ENCODE results near the gene LAMA4. TPM values are rescaled to one million over a fixed set of nuclear protein-coding genes. Genes with fewer than 3 reads are reported as not detected.

The LAMA4 gene
- polyA plus RNA-seq, 1 donor from 2014 or later, result 0.69 TPM

DNA sequence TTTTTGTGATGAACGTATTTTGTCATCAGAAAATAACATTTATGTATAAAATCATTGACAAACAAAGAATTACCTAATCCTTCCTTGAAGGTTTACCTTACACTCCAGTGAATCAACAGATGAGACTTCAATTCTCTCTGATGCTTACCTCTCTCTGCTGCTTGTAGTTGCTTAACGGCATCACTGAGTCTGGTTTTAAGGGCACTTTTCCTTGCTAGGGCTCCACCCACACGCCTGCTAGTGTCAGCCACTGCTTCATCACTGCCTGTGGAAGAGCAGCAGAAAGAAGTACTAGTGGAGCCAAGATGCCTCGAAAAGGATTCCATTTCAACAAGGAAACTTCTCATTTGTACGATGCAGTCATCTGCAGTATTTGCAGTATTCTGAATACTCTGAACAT lies 104.0 kb downstream of the LAMA4 start:
- TF ChIP-seq EP300 (conservative IDR thresholded peaks at IDR 0.05; ENCODE audit: poor library complexity, severe bottlenecking) (no peak), TAF1 (IDR thresholded peaks at IDR 0.05; ENCODE audit: low read depth) (no peak), MXI1 (conservative IDR thresholded peaks at IDR 0.05; ENCODE audit: poor library complexity, severe bottlenecking) (no peak), CTCF (IDR thresholded peaks at IDR 0.05; ENCODE audit: poor library complexity, severe bottlenecking) (no peak), EZH2 (IDR thresholded peaks at IDR 0.05; ENCODE audit: borderline replicate concordance, insufficient read depth, low read length, poor library complexity, severe bottlenecking) (no peak), SMC3 (conservative IDR thresholded peaks at IDR 0.05; ENCODE audit: poor library complexity) (no peak), POLR2AphosphoS5 (IDR thresholded peaks at IDR 0.05) (no peak), RAD21 (conservative IDR thresholded peaks at IDR 0.05) (no peak)
- TF ChIP-seq, protein P1, sequence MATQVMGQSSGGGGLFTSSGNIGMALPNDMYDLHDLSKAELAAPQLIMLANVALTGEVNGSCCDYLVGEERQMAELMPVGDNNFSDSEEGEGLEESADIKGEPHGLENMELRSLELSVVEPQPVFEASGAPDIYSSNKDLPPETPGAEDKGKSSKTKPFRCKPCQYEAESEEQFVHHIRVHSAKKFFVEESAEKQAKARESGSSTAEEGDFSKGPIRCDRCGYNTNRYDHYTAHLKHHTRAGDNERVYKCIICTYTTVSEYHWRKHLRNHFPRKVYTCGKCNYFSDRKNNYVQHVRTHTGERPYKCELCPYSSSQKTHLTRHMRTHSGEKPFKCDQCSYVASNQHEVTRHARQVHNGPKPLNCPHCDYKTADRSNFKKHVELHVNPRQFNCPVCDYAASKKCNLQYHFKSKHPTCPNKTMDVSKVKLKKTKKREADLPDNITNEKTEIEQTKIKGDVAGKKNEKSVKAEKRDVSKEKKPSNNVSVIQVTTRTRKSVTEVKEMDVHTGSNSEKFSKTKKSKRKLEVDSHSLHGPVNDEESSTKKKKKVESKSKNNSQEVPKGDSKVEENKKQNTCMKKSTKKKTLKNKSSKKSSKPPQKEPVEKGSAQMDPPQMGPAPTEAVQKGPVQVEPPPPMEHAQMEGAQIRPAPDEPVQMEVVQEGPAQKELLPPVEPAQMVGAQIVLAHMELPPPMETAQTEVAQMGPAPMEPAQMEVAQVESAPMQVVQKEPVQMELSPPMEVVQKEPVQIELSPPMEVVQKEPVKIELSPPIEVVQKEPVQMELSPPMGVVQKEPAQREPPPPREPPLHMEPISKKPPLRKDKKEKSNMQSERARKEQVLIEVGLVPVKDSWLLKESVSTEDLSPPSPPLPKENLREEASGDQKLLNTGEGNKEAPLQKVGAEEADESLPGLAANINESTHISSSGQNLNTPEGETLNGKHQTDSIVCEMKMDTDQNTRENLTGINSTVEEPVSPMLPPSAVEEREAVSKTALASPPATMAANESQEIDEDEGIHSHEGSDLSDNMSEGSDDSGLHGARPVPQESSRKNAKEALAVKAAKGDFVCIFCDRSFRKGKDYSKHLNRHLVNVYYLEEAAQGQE (IDR thresholded peaks at IDR 0.05; ENCODE audit: borderline replicate concordance), result no peak
- H3K9ac ChIP-seq (ENCODE audit: low read length), result no peak overlapping the region
- no peaks in the 10 kb centered on the region for H3K9me3 ChIP-seq (ENCODE audit: low read length)
- H4K20me1 ChIP-seq (ENCODE audit: insufficient read depth), result no peaks in the 10 kb centered on the region
- no peak overlapping the region for H2AFZ ChIP-seq (ENCODE audit: low read depth, low read length)
- H3K27me3 ChIP-seq (ENCODE audit: insufficient read depth, low read depth, low read length), result no peaks in the 10 kb centered on the region
- no peak overlapping the region for H3K27ac ChIP-seq (ENCODE audit: low read length)
- no peaks in the 10 kb centered on the region for H3F3A ChIP-seq (ENCODE audit: insufficient read depth, low read length, poor library complexity, severe bottlenecking)
- no peak overlapping the region for H3K4me3 ChIP-seq (ENCODE audit: low read length)
- no peaks in the 10 kb centered on the region for H3K79me2 ChIP-seq (replicated peaks; ENCODE audit: insufficient read depth, low read length)
- H3K4me2 ChIP-seq (ENCODE audit: low read length), result no peak overlapping the region
- H3K9me2 ChIP-seq (ENCODE audit: insufficient read depth, low read length), result no peaks in the 10 kb centered on the region
- H3K36me3 ChIP-seq (ENCODE audit: insufficient read depth, low read length), result no peaks in the 10 kb centered on the region

DNA sequence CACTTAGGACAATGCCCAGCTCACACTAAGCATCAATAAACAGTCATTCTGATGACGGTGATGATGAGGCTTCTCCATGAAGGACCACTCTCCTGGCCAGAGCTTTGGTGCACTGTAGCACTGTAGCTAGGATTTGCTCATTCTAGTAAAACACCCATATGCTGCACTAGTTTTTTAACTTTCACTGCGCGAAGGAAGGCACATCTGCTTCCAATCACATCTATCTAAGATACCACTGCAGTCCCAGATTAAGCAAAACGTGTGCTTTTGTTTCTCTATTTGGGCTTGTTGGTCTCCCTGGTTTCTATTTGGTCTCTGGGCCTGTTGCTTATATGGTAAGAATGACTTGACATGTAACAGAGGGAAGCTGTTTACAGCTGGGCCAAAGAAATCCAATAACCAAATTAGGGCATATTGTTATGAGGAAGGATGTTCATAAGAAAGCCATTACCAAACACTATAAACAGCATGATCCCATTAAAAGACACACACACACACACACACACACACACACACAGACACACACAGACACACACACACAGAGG lies 104.6 kb downstream of the LAMA4 start:
- H3K27ac ChIP-seq (ENCODE audit: low read length), result no peak overlapping the region
- H2AFZ ChIP-seq (ENCODE audit: low read depth, low read length), result no peak overlapping the region
- H3K4me3 ChIP-seq (ENCODE audit: low read length), result no peak overlapping the region
- H3K9ac ChIP-seq (ENCODE audit: low read length), result no peak overlapping the region
- H4K20me1 ChIP-seq (ENCODE audit: insufficient read depth), result no peaks in the 10 kb centered on the region
- no peaks in the 10 kb centered on the region for H3K79me2 ChIP-seq (replicated peaks; ENCODE audit: insufficient read depth, low read length)
- H3K4me2 ChIP-seq (ENCODE audit: low read length), result no peak overlapping the region
- no peak for TF ChIP-seq SMC3 (conservative IDR thresholded peaks at IDR 0.05; ENCODE audit: poor library complexity)
- TF ChIP-seq EP300 (conservative IDR thresholded peaks at IDR 0.05; ENCODE audit: poor library complexity, severe bottlenecking), result no peak
- no peak for TF ChIP-seq MXI1 (conservative IDR thresholded peaks at IDR 0.05; ENCODE audit: poor library complexity, severe bottlenecking)
- no peaks in the 10 kb centered on the region for H3K27me3 ChIP-seq (ENCODE audit: insufficient read depth, low read depth, low read length)
- no peaks in the 10 kb centered on the region for H3K9me3 ChIP-seq (ENCODE audit: low read length)
- H3F3A ChIP-seq (ENCODE audit: insufficient read depth, low read length, poor library complexity, severe bottlenecking), result no peaks in the 10 kb centered on the region
- H3K36me3 ChIP-seq (ENCODE audit: insufficient read depth, low read length), result no peaks in the 10 kb centered on the region
- no peaks in the 10 kb centered on the region for H3K9me2 ChIP-seq (ENCODE audit: insufficient read depth, low read length)
